Superior temporal gyrus (tissue), 1 donor: Measurements from ENCODE around the gene SHANK3.
A peak's percentile ranks its signal among the peaks of the same experiment; 100 is the strongest.

ENCODE experiments used
- DNase-seq: peaks from one replicate; pipeline ENCODE4 v3.0.0-alpha.2; 2016; ENCODE audit errors: extremely low spot score

SHANK3 gene

GRCh38 chr22:50699001-50699755, 26.6 kb downstream of the SHANK3 start:
- no peak for DNase-seq

GRCh38 chr22:50699756-50700386, 27.2 kb downstream of the SHANK3 start:
- no peak for DNase-seq

GRCh38 chr22:50700387-50701075, 27.9 kb downstream of the SHANK3 start:
- DNase-seq: no peak

GRCh38 chr22:50701076-50701419, 28.4 kb downstream of the SHANK3 start:
- DNase-seq: no peak

- no peak for DNase-seq
Measured at GRCh38 chr22:50701428-50702154, 29.0 kb downstream of the SHANK3 start.

- no peak for DNase-seq
Measured at GRCh38 chr22:50702261-50702671, 29.6 kb downstream of the SHANK3 start.

GRCh38 chr22:50702821-50703725, 30.4 kb downstream of the SHANK3 start:
- no peak for DNase-seq

GRCh38 chr22:50703726-50704509, 31.3 kb downstream of the SHANK3 start:
- no peak for DNase-seq

- DNase-seq: no peak
Measured at GRCh38 chr22:50704510-50705218, 32.0 kb downstream of the SHANK3 start.

- peak; percentile 63 for DNase-seq
Measured at GRCh38 chr22:50705219-50705691, 32.6 kb downstream of the SHANK3 start.

- DNase-seq: no peak
Measured at GRCh38 chr22:50705851-50706351, 33.3 kb downstream of the SHANK3 start.

- no peak for DNase-seq
Measured at GRCh38 chr22:50706481-50707125, 34.0 kb downstream of the SHANK3 start.

GRCh38 chr22:50708474-50708873, 35.9 kb downstream of the SHANK3 start:
- DNase-seq: no peak

GRCh38 chr22:50708996-50709395, 36.4 kb downstream of the SHANK3 start:
- no peak for DNase-seq

- DNase-seq: no peak
Measured at GRCh38 chr22:50710221-50710620, 37.6 kb downstream of the SHANK3 start.

GRCh38 chr22:50710886-50711285, 38.3 kb downstream of the SHANK3 start:
- no peak for DNase-seq

- no peak for DNase-seq
Measured at GRCh38 chr22:50711446-50712340, 39.1 kb downstream of the SHANK3 start.
